HL-60 (cell line): ENCODE data around the gene PRSS33.

Source experiments
- DNase-seq, 2 experiments: peaks; one replicate each; pipeline ENCODE4 v3.0.0-alpha.2; 2010 to 2020; ENCODE audit warnings: low read depth in 1 of 2, low spot score in 1 of 2
- H3K27ac ChIP-seq: fragments of 250-450 bp; sonication (Bioruptor Pico); replicated peaks from 2 replicates; pipeline ENCODE4 v1.5.1; 2020; ENCODE audit warnings: mild to moderate bottlenecking, moderate library complexity
- H3K27me3 ChIP-seq: fragments of 250-450 bp; sonication (Bioruptor Pico); 2 replicates; pipeline ENCODE4 v1.5.1; 2021; ENCODE audit warnings: mild to moderate bottlenecking, moderate library complexity; ENCODE audit not compliant: insufficient read depth, poor library complexity, severe bottlenecking
- H3K4me3 ChIP-seq: replicated peaks from 2 replicates; pipeline ENCODE4 v1.5.1; 2011; ENCODE audit warnings: mild to moderate bottlenecking, control low read depth, low read length; ENCODE audit not compliant: insufficient read depth
- CTCF ChIP-seq: IDR thresholded peaks from one replicate; pipeline ENCODE4 v1.5.1; 2011; ENCODE audit warnings: low read length, control low read depth, inconsistent platforms; ENCODE audit not compliant: insufficient read depth
- GABPA ChIP-seq: IDR thresholded peaks from 2 replicates; pipeline ENCODE4 v1.6.1; 2012; ENCODE audit warnings: low read depth
- POLR2AphosphoS5 ChIP-seq: IDR thresholded peaks from 2 replicates; pipeline ENCODE4 v1.6.1; 2012; ENCODE audit warnings: low read depth
- REST ChIP-seq: IDR thresholded peaks from 2 replicates; pipeline ENCODE4 v1.6.1; 2012; ENCODE audit warnings: low read depth; ENCODE audit not compliant: insufficient replicate concordance
- SPI1 ChIP-seq: IDR thresholded peaks from 2 replicates; pipeline ENCODE4 v1.6.1; 2012; ENCODE audit warnings: low read depth, mild to moderate bottlenecking, borderline replicate concordance

The PRSS33 gene

GRCh38 chr16:2810651-2811050 is 23.3 kb upstream of the PRSS33 start:
- no peak for DNase-seq
- no peak for TF ChIP-seq SPI1
- no peak for TF ChIP-seq CTCF
- TF ChIP-seq GABPA: no peak
- TF ChIP-seq POLR2AphosphoS5: no peak
- Histone ChIP-seq H3K27me3 (no peaks in the 10 kb centered on the region), H3K27ac (no peak overlapping the region), H3K4me3 (no peak overlapping the region)

- no peak overlapping the region for H3K27ac ChIP-seq
- TF ChIP-seq SPI1 (no peak), POLR2AphosphoS5 (no peak), CTCF (no peak), GABPA (no peak), REST (no peak)
- no peak for DNase-seq
- H3K4me3 ChIP-seq: no peak overlapping the region
- H3K27me3 ChIP-seq: no peaks in the 10 kb centered on the region
These were observed 21.9 kb upstream of the PRSS33 start for GRCh38 chr16:2809149-2809760.

- TF ChIP-seq CTCF (no peak), POLR2AphosphoS5 (no peak), GABPA (no peak), REST (no peak), SPI1 (no peak)
- no peak for DNase-seq
- Histone ChIP-seq H3K27ac (no peak overlapping the region), H3K4me3 (no peak overlapping the region), H3K27me3 (no peaks in the 10 kb centered on the region)
These were observed 20.8 kb upstream of the PRSS33 start for GRCh38 chr16:2808181-2808580.

- Histone ChIP-seq H3K4me3 (no peak overlapping the region), H3K27me3 (no peaks in the 10 kb centered on the region), H3K27ac (no peak overlapping the region)
- TF ChIP-seq CTCF (no peak), POLR2AphosphoS5 (no peak), SPI1 (no peak), REST (no peak), GABPA (no peak)
- no peak for DNase-seq
These were observed 18.9 kb upstream of the PRSS33 start for GRCh38 chr16:2806286-2806685.
